ENCODE measurements around the gene LDHD. TPM values are rescaled to one million over a fixed set of nuclear protein-coding genes. Genes with fewer than 3 reads are reported as not detected.
"Not testable (repeated sequence)": the region's sequence is repeated elsewhere in the genome, so short reads cannot be mapped to it uniquely, and the experiment has no call there.

The LDHD gene
- total and polyA plus RNA-seq, 2 donors, result 0.99 to 1.6 TPM

- Histone ChIP-seq H3K9me3 (ENCODE audit: control insufficient read depth in 2 of 2, insufficient read depth in 1 of 2, low read length in 1 of 2) (peaks cover 0 to 3% of the 10 kb centered on the region in 2 donors), H3K4me1 (ENCODE audit: control insufficient read depth in 2 of 2, insufficient read depth in 2 of 2, low read length in 2 of 2) (peaks cover 66 to 96% of the 10 kb centered on the region in 2 donors), H3K36me3 (ENCODE audit: control insufficient read depth in 2 of 2, insufficient read depth in 2 of 2, low read length in 1 of 2) (peaks cover 26 to 41% of the 10 kb centered on the region in 2 donors), H3K27ac (ENCODE audit: low read depth in 1 of 2, low read length in 1 of 2) (peak overlapping the region; percentile 46 to 99), H3K27me3 (ENCODE audit: control insufficient read depth in 2 of 2, insufficient read depth in 1 of 2, low read length in 1 of 2) (no peaks in the 10 kb centered on the region), H3K4me3 (ENCODE audit: low read length in 2 of 2) (no peak overlapping the region)
- DNase-seq (ENCODE audit: low read depth in 6 of 9, low spot score in 9 of 9), result no peak
- 94% methylated on average over 6 of the region's 6 CpGs for WGBS
Observed at GRCh38 chr16:75096656-75097055, 19.9 kb downstream of the LDHD start.

DNA sequence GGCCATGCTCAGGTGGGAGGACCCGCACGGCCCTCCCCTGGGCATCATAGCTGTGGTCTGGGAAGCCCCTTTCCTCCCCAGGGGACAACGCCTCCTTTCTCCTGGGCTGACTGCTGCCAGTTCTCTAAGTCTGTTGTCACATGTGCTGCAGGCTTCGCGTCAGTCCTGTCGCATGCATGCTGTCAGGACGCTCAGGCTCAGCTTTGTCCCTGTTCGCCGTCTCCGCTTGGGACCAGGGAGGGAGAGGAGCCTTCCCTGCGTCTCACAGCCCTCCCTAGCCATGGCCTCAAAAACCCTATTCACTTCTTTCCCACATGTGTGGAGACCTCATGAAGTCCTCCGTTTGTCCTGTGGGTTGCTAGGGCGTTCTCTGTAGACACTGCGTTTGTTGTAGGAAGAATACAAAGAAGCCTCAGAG, 21.4 kb downstream of the LDHD start:
- DNase-seq (ENCODE audit: low read depth in 6 of 9, low spot score in 9 of 9), result no peak
- Histone ChIP-seq H3K27ac (ENCODE audit: low read depth in 1 of 2, low read length in 1 of 2) (peak overlapping the region in 1 of 2 donors; percentile 69), H3K4me1 (ENCODE audit: control insufficient read depth in 2 of 2, insufficient read depth in 2 of 2, low read length in 2 of 2) (peaks cover 56 to 87% of the 10 kb centered on the region in 2 donors), H3K27me3 (ENCODE audit: control insufficient read depth in 2 of 2, insufficient read depth in 1 of 2, low read length in 1 of 2) (no peaks in the 10 kb centered on the region), H3K9me3 (ENCODE audit: control insufficient read depth in 2 of 2, insufficient read depth in 1 of 2, low read length in 1 of 2) (peaks cover 0 to 3% of the 10 kb centered on the region in 2 donors), H3K4me3 (ENCODE audit: low read length in 2 of 2) (no peak overlapping the region), H3K36me3 (ENCODE audit: control insufficient read depth in 2 of 2, insufficient read depth in 2 of 2, low read length in 1 of 2) (peaks cover 26 to 38% of the 10 kb centered on the region in 2 donors)
- 93% methylated on average over 14 of the region's 14 CpGs for WGBS

DNA sequence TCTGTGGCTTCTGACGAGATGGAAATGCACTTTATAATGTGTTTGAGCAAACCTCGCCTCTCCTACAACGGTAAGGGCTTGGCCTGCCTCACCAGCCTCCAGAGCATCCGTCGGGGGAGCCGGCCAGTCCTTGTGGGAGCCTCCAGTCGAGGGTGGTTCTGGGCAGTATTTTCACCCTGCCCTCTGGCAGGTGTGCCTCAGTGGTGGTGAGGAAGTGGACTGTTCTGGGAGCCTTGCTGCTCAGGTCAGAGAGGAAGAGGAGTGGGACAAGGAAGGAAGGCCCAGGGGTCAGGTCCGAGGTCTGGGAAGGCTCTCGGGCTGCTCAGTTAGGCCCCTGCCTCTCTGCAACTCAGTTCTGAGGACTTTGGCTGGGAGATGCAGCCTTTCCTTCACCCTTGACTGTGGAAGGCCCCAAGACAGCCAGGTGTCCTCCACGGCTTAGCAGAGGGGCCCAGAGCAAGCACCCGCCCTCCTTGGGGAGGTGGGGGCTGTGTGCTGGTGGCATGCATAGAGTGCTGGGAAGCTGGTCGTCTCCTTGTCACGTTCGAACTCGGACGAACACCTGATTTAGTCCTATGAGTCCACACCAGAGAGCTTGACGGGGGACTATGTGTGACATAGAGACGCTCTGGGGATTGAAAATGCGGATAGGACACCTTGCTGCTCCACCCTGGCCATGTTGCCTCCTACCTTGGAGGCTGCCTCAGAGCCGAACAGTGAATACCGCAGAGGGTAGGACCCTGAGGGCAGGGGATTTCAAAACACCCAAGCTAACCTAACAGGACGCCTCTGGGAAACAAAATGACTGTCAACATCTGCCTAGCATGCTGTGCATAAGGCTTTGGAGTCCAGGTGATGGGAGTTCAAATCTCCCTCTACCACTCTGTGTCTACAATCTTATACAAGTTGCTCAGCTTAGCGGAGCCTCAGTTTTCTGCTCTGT, 22.7 kb downstream of the LDHD start:
- Histone ChIP-seq H3K36me3 (ENCODE audit: control insufficient read depth in 2 of 2, insufficient read depth in 2 of 2, low read length in 1 of 2) (peaks cover 26 to 38% of the 10 kb centered on the region in 2 donors), H3K27me3 (ENCODE audit: control insufficient read depth in 2 of 2, insufficient read depth in 1 of 2, low read length in 1 of 2) (no peaks in the 10 kb centered on the region), H3K9me3 (ENCODE audit: control insufficient read depth in 2 of 2, insufficient read depth in 1 of 2, low read length in 1 of 2) (peaks cover 0 to 3% of the 10 kb centered on the region in 2 donors), H3K4me1 (ENCODE audit: control insufficient read depth in 2 of 2, insufficient read depth in 2 of 2, low read length in 2 of 2) (peaks cover 54 to 87% of the 10 kb centered on the region in 2 donors), H3K27ac (ENCODE audit: low read depth in 1 of 2, low read length in 1 of 2) (peak overlapping the region in 1 of 2 donors; percentile 74), H3K4me3 (ENCODE audit: low read length in 2 of 2) (no peak overlapping the region)
- 95% methylated on average over 23 of the region's 23 CpGs for WGBS
- no peak for DNase-seq (ENCODE audit: low read depth in 6 of 9, low spot score in 9 of 9)

DNA sequence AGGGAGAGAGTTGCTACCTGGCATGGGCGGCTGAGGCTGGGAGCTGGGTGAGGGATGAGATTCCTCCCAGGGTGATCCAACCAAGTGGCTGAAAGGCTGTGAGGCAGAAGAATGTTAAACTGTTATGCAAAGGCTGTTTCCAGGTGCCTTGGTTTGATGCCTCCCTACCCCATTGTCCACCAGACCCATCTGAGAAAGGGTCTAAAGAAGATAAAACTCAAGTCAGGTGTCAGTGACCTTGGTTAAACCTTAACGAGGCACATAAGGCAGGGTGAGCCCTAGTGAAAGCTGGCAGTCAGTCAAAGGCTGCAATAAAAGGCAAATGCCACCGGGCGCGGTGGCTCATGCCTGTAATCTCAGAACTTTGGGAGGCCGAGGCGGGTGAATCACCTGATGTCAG, 23.8 kb downstream of the LDHD start:
- Histone ChIP-seq H3K4me1 (ENCODE audit: control insufficient read depth in 2 of 2, insufficient read depth in 2 of 2, low read length in 2 of 2) (peaks cover 54 to 87% of the 10 kb centered on the region in 2 donors), H3K9me3 (ENCODE audit: control insufficient read depth in 2 of 2, insufficient read depth in 1 of 2, low read length in 1 of 2) (peaks cover 0 to 3% of the 10 kb centered on the region in 2 donors), H3K4me3 (ENCODE audit: low read length in 2 of 2) (no peak overlapping the region), H3K27me3 (ENCODE audit: control insufficient read depth in 2 of 2, insufficient read depth in 1 of 2, low read length in 1 of 2) (no peaks in the 10 kb centered on the region), H3K36me3 (ENCODE audit: control insufficient read depth in 2 of 2, insufficient read depth in 2 of 2, low read length in 1 of 2) (peaks cover 26 to 36% of the 10 kb centered on the region in 2 donors), H3K27ac (ENCODE audit: low read depth in 1 of 2, low read length in 1 of 2) (no peak overlapping the region)
- DNase-seq (ENCODE audit: low read depth in 6 of 9, low spot score in 9 of 9), result no peak
- WGBS, result 82% methylated on average over 7 of the region's 7 CpGs

DNA sequence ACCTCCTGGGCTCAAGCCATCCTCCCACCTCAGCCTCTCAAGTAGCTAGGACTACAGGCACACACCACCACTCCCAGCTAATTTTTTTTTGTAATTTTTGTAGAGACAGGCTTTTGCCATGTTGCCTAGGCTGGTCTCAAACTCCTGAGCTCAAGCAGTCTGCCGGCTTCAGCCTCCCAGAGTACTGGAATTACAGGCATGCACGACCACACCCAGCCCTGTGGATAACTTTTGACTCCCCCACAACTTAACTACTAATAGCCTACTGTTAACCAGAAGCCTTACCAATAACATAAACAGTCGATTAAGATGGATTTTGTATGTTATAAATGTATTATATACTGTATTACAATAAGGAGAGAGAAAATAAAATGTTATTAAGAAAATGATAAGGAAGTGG, 25.0 kb downstream of the LDHD start:
- H3K4me1 ChIP-seq (ENCODE audit: control insufficient read depth in 2 of 2, insufficient read depth in 2 of 2, low read length in 2 of 2), result peaks cover 55 to 87% of the 10 kb centered on the region in 2 donors
- DNase-seq (ENCODE audit: low read depth in 6 of 9, low spot score in 9 of 9), result not testable (repeated sequence)
- 97% methylated on average over 3 of the region's 3 CpGs for WGBS

DNA sequence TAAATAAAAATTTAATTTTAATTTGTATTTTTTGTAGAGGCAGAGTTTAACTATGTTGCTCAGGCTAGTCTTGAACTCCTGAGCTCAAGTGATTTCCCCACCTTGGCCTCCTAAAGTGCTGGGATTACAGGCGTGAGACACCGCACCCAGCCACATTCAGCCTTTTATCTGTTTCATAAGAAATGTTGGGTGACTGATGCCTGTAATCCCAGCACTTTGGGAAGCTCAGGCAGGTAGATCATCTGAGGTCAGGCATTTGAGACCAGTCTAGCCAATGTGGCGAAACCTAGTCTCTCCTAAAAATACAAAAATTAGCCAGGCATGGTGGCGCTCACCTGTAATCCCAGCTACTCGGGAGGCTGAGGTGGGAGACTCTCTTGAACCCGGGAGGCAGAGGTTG, 25.7 kb downstream of the LDHD start:
- not testable (repeated sequence) for H3K9me3 ChIP-seq (ENCODE audit: control insufficient read depth in 2 of 2, insufficient read depth in 1 of 2, low read length in 1 of 2); H3K27ac ChIP-seq (ENCODE audit: low read depth in 1 of 2, low read length in 1 of 2); H3K27me3 ChIP-seq (ENCODE audit: control insufficient read depth in 2 of 2, insufficient read depth in 1 of 2, low read length in 1 of 2); H3K4me3 ChIP-seq (ENCODE audit: low read length in 2 of 2); DNase-seq (ENCODE audit: low read depth in 6 of 9, low spot score in 9 of 9)
- Histone ChIP-seq H3K4me1 (ENCODE audit: control insufficient read depth in 2 of 2, insufficient read depth in 2 of 2, low read length in 2 of 2) (peaks cover 56 to 87% of the 10 kb centered on the region in 2 donors), H3K36me3 (ENCODE audit: control insufficient read depth in 2 of 2, insufficient read depth in 2 of 2, low read length in 1 of 2) (peaks cover 22 to 31% of the 10 kb centered on the region in 2 donors)
- 90% methylated on average over 6 of the region's 6 CpGs for WGBS

More for the DNA sequence above, 25.0 kb downstream of the LDHD start:
- not testable (repeated sequence) for H3K27me3 ChIP-seq (ENCODE audit: control insufficient read depth in 2 of 2, insufficient read depth in 1 of 2, low read length in 1 of 2); H3K4me3 ChIP-seq (ENCODE audit: low read length in 2 of 2); H3K9me3 ChIP-seq (ENCODE audit: control insufficient read depth in 2 of 2, insufficient read depth in 1 of 2, low read length in 1 of 2); H3K27ac ChIP-seq (ENCODE audit: low read depth in 1 of 2, low read length in 1 of 2)
- H3K36me3 ChIP-seq (ENCODE audit: control insufficient read depth in 2 of 2, insufficient read depth in 2 of 2, low read length in 1 of 2), result peaks cover 23 to 35% of the 10 kb centered on the region in 2 donors

DNA sequence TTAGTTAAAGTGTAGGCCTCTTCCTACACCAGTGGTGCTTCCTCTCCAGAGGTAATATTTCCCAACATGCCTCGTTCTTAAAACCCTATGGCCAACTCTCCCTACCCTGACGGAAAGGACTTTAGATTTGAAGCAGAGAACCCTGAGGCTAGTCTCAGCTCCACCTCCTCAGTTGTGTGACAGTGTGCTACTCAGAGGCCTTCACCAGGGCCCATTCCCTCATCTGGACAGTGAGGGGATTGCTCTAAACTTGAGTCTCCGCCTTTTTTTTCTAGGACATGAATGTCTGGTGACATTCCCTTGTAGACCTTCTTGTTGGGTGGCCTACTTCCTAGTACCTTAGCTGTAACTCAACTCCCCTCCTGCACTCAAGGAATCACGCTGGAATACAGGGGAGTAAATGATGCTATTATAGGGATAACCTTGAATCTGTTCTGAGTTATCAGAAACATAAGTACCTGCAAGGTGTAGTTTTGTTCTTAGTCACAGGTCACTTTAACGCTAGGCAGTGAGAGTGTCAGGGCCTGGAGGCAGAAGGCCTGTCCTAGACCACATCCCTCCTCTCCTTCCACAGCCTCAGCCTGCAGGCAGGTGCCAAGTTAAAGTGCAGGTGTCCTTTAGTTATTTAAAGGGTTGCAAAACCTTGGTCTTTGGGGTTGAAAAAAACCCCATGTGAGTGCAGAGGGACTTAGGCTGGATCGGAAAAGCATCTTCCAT, 26.9 kb downstream of the LDHD start:
- Histone ChIP-seq H3K36me3 (ENCODE audit: control insufficient read depth in 2 of 2, insufficient read depth in 2 of 2, low read length in 1 of 2) (peaks cover 14 to 27% of the 10 kb centered on the region in 2 donors), H3K4me1 (ENCODE audit: control insufficient read depth in 2 of 2, insufficient read depth in 2 of 2, low read length in 2 of 2) (peaks cover 55 to 81% of the 10 kb centered on the region in 2 donors), H3K27me3 (ENCODE audit: control insufficient read depth in 2 of 2, insufficient read depth in 1 of 2, low read length in 1 of 2) (no peaks in the 10 kb centered on the region), H3K27ac (ENCODE audit: low read depth in 1 of 2, low read length in 1 of 2) (peak overlapping the region in 1 of 2 donors; percentile 5), H3K4me3 (ENCODE audit: low read length in 2 of 2) (no peak overlapping the region), H3K9me3 (ENCODE audit: control insufficient read depth in 2 of 2, insufficient read depth in 1 of 2, low read length in 1 of 2) (no peaks in the 10 kb centered on the region)
- DNase-seq (ENCODE audit: low read depth in 6 of 9, low spot score in 9 of 9), result no peak
- WGBS, result 81% methylated on average over 6 of the region's 6 CpGs

- Histone ChIP-seq H3K27me3 (ENCODE audit: control insufficient read depth in 2 of 2, insufficient read depth in 1 of 2, low read length in 1 of 2) (no peaks in the 10 kb centered on the region), H3K9me3 (ENCODE audit: control insufficient read depth in 2 of 2, insufficient read depth in 1 of 2, low read length in 1 of 2) (no peaks in the 10 kb centered on the region), H3K4me3 (ENCODE audit: low read length in 2 of 2) (no peak overlapping the region), H3K4me1 (ENCODE audit: control insufficient read depth in 2 of 2, insufficient read depth in 2 of 2, low read length in 2 of 2) (peaks cover 62 to 79% of the 10 kb centered on the region in 2 donors), H3K36me3 (ENCODE audit: control insufficient read depth in 2 of 2, insufficient read depth in 2 of 2, low read length in 1 of 2) (peaks cover 7 to 23% of the 10 kb centered on the region in 2 donors), H3K27ac (ENCODE audit: low read depth in 1 of 2, low read length in 1 of 2) (no peak overlapping the region)
- no peak for DNase-seq (ENCODE audit: low read depth in 6 of 9, low spot score in 9 of 9)
- 85% methylated on average over 8 of the region's 8 CpGs for WGBS
Observed at GRCh38 chr16:75088934-75089333, 27.6 kb downstream of the LDHD start.

GRCh38 chr16:75088216-75088615, 28.4 kb downstream of the LDHD start:
- H3K27me3 ChIP-seq (ENCODE audit: control insufficient read depth in 2 of 2, insufficient read depth in 1 of 2, low read length in 1 of 2), result no peaks in the 10 kb centered on the region
- H3K9me3 ChIP-seq (ENCODE audit: control insufficient read depth in 2 of 2, insufficient read depth in 1 of 2, low read length in 1 of 2), result no peaks in the 10 kb centered on the region
- peak overlapping the region in 1 of 2 donors; percentile 90 for H3K27ac ChIP-seq (ENCODE audit: low read depth in 1 of 2, low read length in 1 of 2)
- no peak for DNase-seq (ENCODE audit: low read depth in 6 of 9, low spot score in 9 of 9)
- peaks cover 68 to 77% of the 10 kb centered on the region in 2 donors for H3K4me1 ChIP-seq (ENCODE audit: control insufficient read depth in 2 of 2, insufficient read depth in 2 of 2, low read length in 2 of 2)
- H3K36me3 ChIP-seq (ENCODE audit: control insufficient read depth in 2 of 2, insufficient read depth in 2 of 2, low read length in 1 of 2), result peaks cover 0 to 16% of the 10 kb centered on the region in 2 donors
- no peak overlapping the region for H3K4me3 ChIP-seq (ENCODE audit: low read length in 2 of 2)
- WGBS, result 84% methylated on average over 3 of the region's 3 CpGs
